HepG2 (cell line): ENCODE measurements around the gene CPNE2. TPM values are rescaled to one million over a fixed set of nuclear protein-coding genes. Genes with fewer than 3 reads are reported as not detected.

ENCODE experiments used
- ATAC-seq: fragments of 200-7000 bp; cut with Tn5 transposase; 3 replicates; pipeline ENCODE4 v1.9.1; 2020; ENCODE audit warnings: mild to moderate bottlenecking, moderate library complexity
- BruUV-seq: library from RNA; stranded (reverse); fragments of 400-500 nt; replicated peaks from 2 replicates; lab custom pipeline; 2021; lab: Mats Ljungman, UMichigan
- CTCF ChIA-PET: fragments of 300-600 bp; formaldehyde crosslinking; extraction: SDS; loops from one replicate; lab custom pipeline; 2021; ENCODE audit warnings: low total read pairs, inconsistent platforms, low intra/inter-chr PET ratio; lab: Yijun Ruan, JAX
- POLR2A ChIA-PET: fragments of 350-600 bp; sonication (Branson Sonifier 250); formaldehyde crosslinking; loops from one replicate; lab custom pipeline; 2020; ENCODE audit warnings: antibody characterized with exemption, inconsistent platforms; lab: Yijun Ruan, JAX
- DNase-seq: peaks from one replicate; pipeline ENCODE4 v3.0.0-alpha.2; 2015; ENCODE audit warnings: low spot score
- FAIRE-seq: peaks from 3 replicates; lab custom pipeline; 2011; peaks lifted over from hg19 to GRCh38; lab: Jason Lieb, UNC
- H2AFZ ChIP-seq: one replicate; pipeline ENCODE4 v1.6.1; 2011; ENCODE audit warnings: low read length, inconsistent platforms
- H3K27ac ChIP-seq: fragments of 300-600 bp; 3 replicates; pipeline ENCODE4 v1.8.0; 2011; ENCODE audit warnings: mixed run types, mild to moderate bottlenecking, mixed read lengths, low read length, inconsistent platforms; ENCODE audit not compliant: insufficient read depth; ENCODE audit errors: extremely low read length
- H3K27me3 ChIP-seq, 2 experiments: fragments of 200-600 bp in 1 of 2; 2 replicates in 1 of 2; 3 replicates in 1 of 2; pipeline versions ENCODE4 v1.6.0 to v1.8.0; 2011; ENCODE audit warnings: low read length in 2 of 2, mild to moderate bottlenecking in 2 of 2, moderate library complexity in 2 of 2, inconsistent platforms in 1 of 2; ENCODE audit not compliant: insufficient read depth in 2 of 2, control insufficient read depth in 1 of 2
- H3K36me3 ChIP-seq, 2 experiments: fragments of 200-600 bp in 1 of 2; replicated peaks in 1 of 2; 2 replicates in 1 of 2; 3 replicates in 1 of 2; pipeline versions ENCODE4 v1.5.1 to v1.8.0; 2011; ENCODE audit warnings: low read length in 2 of 2, inconsistent platforms in 1 of 2; ENCODE audit not compliant: insufficient read depth in 2 of 2, control insufficient read depth in 1 of 2
- H3K4me1 ChIP-seq: 2 replicates; pipeline ENCODE4 v1.5.1; 2012; ENCODE audit warnings: low read length, inconsistent platforms; ENCODE audit not compliant: insufficient read depth
- H3K4me2 ChIP-seq: 2 replicates; pipeline ENCODE4 v1.6.0; 2011; ENCODE audit warnings: low read depth, low read length, inconsistent platforms
- H3K4me3 ChIP-seq, 3 experiments: fragments of 200-600 bp in 1 of 3; sonication (generic), shearing (Covaris generic) in 1 of 3; replicated peaks in 1 of 3; 2 replicates each; pipeline ENCODE4 v1.5.1; 2011 to 2016; ENCODE audit warnings: low read length in 3 of 3, inconsistent platforms in 2 of 3, low read depth in 2 of 3, mild to moderate bottlenecking in 2 of 3, control low read depth in 1 of 3, mixed read lengths in 1 of 3; ENCODE audit not compliant: insufficient read depth in 1 of 3
- H3K79me2 ChIP-seq: one replicate; pipeline ENCODE4 v1.6.1; 2011; ENCODE audit warnings: low read length, inconsistent platforms; ENCODE audit not compliant: insufficient read depth
- H3K9ac ChIP-seq: 2 replicates; pipeline ENCODE4 v1.6.0; 2011; ENCODE audit warnings: mild to moderate bottlenecking, low read depth, low read length, inconsistent platforms; ENCODE audit not compliant: insufficient read depth
- H3K9me3 ChIP-seq: 2 replicates; pipeline ENCODE4 v1.5.1; 2012; ENCODE audit warnings: mild to moderate bottlenecking, low read length
- H4K20me1 ChIP-seq: 2 replicates; pipeline ENCODE4 v1.6.0; 2011; ENCODE audit warnings: inconsistent platforms, mild to moderate bottlenecking, low read length, moderate library complexity; ENCODE audit not compliant: insufficient read depth
- FOXA1 ChIP-seq, 2 experiments: fragments of 450-650 bp in 1 of 2; sonication (generic) in 1 of 2; formaldehyde crosslinking in 1 of 2; IDR thresholded peaks; 2 replicates each; pipeline versions ENCODE4 v1.4.0 to v1.6.1; 2016 to 2020; ENCODE audit warnings: missing genetic modification reagents in 1 of 2
- FOXP4 ChIP-seq: sonication (generic); formaldehyde crosslinking; IDR thresholded peaks from 2 replicates; pipeline ENCODE4 v1.4.0; 2020; ENCODE audit warnings: missing genetic modification reagents
- KDM1A ChIP-seq: IDR thresholded peaks from 2 replicates; pipeline ENCODE4 v1.6.1; 2016; ENCODE audit warnings: missing compliant biosample characterization
- LCORL ChIP-seq, 2 experiments: fragments of 450-650 bp in 1 of 2; sonication (generic) in 1 of 2; formaldehyde crosslinking in 1 of 2; IDR thresholded peaks; 2 replicates each; pipeline versions ENCODE4 v1.5.0 to v1.6.1; 2017 to 2020; ENCODE audit warnings: antibody characterized with exemption in 1 of 2, missing genetic modification reagents in 1 of 2
- MXD1 ChIP-seq: sonication (generic); formaldehyde crosslinking; IDR thresholded peaks from 2 replicates; pipeline ENCODE4 v1.4.0; 2020; ENCODE audit warnings: mild to moderate bottlenecking, missing genetic modification reagents
- NFE2L1 ChIP-seq: sonication (generic); formaldehyde crosslinking; IDR thresholded peaks from 2 replicates; pipeline ENCODE4 v1.4.0; 2020; ENCODE audit warnings: missing genetic modification reagents, mild to moderate bottlenecking, borderline replicate concordance
- PLRG1 ChIP-seq: fragments of 450-650 bp; conservative IDR thresholded peaks from 2 replicates; pipeline ENCODE4 v1.6.1; 2016
- RBFOX2 ChIP-seq: fragments of 200-400 bp; formaldehyde crosslinking; IDR thresholded peaks from 2 replicates; pipeline ENCODE4 v1.6.1; 2017; ENCODE audit warnings: low read depth, mild to moderate bottlenecking, low read length
- SRSF1 ChIP-seq: fragments of 200-400 bp; formaldehyde crosslinking; optimal IDR thresholded peaks from 2 replicates; pipeline ENCODE3; 2017; ENCODE audit warnings: mild to moderate bottlenecking, low read depth, low read length, moderate library complexity
- ZNF329 ChIP-seq: sonication (generic); formaldehyde crosslinking; IDR thresholded peaks from 2 replicates; pipeline ENCODE4 v1.9.0; 2021; ENCODE audit warnings: low read depth, mild to moderate bottlenecking, missing genetic modification reagents
- ZNF672 ChIP-seq: sonication (generic); formaldehyde crosslinking; IDR thresholded peaks from 2 replicates; pipeline ENCODE4 v1.8.1; 2022; ENCODE audit warnings: missing genetic modification reagents
- ZNF703 ChIP-seq: sonication (generic); formaldehyde crosslinking; IDR thresholded peaks from 2 replicates; pipeline ENCODE4 v1.5.1; 2020; ENCODE audit warnings: missing genetic modification reagents, mild to moderate bottlenecking, moderate library complexity, borderline replicate concordance
- WGBS: methylation state at CpG from one replicate; pipeline ENCODE4 v1.1.6; 2017; ENCODE audit warnings: low lambda C conversion rate; 5-methylcytosine and 5-hydroxymethylcytosine counted together
- in situ Hi-C: cut with HindIII; loops from 2 replicates; pipeline ENCODE4 v1.10.0; 2017; ENCODE audit warnings: low pct_unique_long_range_greater_than_20kb; ENCODE audit not compliant: extremely low pct_ligation_motif_present
- intact Hi-C: fragments of 100-400 bp; cut with micrococcal nuclease; formaldehyde crosslinking; loops from one replicate; pipeline ENCODE4 v1.10.0; 2022; ENCODE audit not compliant: unreplicated experiment
- polyA plus RNA-seq, 8 experiments: library from polyadenylated mRNA; depleted of rRNA in 3 of 8; stranded (reverse) in 7 of 8; unstranded in 1 of 8; fragments of >200 nt; fragmentation: Illumina TruSeq in 4 of 8; extraction: Trizol in 4 of 8; gene quantifications; 2 replicates each; pipeline versions ENCODE4 v1.2.1 to v1.2.3, GENCODE V29; 2011 to 2016; ENCODE audit warnings: low read depth in 4 of 8, missing spikeins in 1 of 8, mixed read lengths in 1 of 8; ENCODE audit not compliant: insufficient read depth in 1 of 8
- total RNA-seq, 5 experiments: library from RNA; depleted of rRNA; stranded (reverse); fragments of >200 nt; fragmentation: Illumina TruSeq; extraction: Trizol; gene quantifications; 2 replicates each; pipeline ENCODE4 v1.2.3, GENCODE V29; 2016; ENCODE audit warnings: low read depth in 1 of 5
- TF ChIP-seq, protein P1 (sequence below): fragments of 450-650 bp; IDR thresholded peaks from 2 replicates; pipeline ENCODE4 v1.6.1; 2016

CPNE2 gene
- total and polyA plus RNA-seq, 2 of the 13 experiments (the other 11 are each of a cell fraction or from before 2014, with no cell fraction given) = 10.6 to 23.3 TPM

- intact Hi-C loops = no loop called here
- Histone ChIP-seq H3K9me3 (no peaks in the 10 kb centered on the region), H3K79me2 (no peaks in the 10 kb centered on the region), H3K4me3 (no peak overlapping the region), H3K4me1 (peaks cover 26% of the 10 kb centered on the region), H3K27me3 (peaks cover 2 to 5% of the 10 kb centered on the region in 2 experiments; a peak in 4 of 5 replicates), H4K20me1 (no peaks in the 10 kb centered on the region), H3K36me3 (no peaks in the 10 kb centered on the region), H3K27ac (no peak overlapping the region), H3K4me2 (0 out of 2 replicates have a peak overlapping the region, but pooled peaks have one; percentile 56), H2AFZ (no peak overlapping the region), H3K9ac (no peak overlapping the region)
- ATAC-seq (peak; percentile 45), FAIRE-seq (peak; percentile 26), DNase-seq (no peak)
- 34% methylated on average over 9 of the region's 9 CpGs for WGBS
- BruUV-seq = no TSS peak
- TF ChIP-seq ZNF703 = peak; percentile 36; the same call in 1 of the 2 replicates
- TF ChIP-seq, protein P1, sequence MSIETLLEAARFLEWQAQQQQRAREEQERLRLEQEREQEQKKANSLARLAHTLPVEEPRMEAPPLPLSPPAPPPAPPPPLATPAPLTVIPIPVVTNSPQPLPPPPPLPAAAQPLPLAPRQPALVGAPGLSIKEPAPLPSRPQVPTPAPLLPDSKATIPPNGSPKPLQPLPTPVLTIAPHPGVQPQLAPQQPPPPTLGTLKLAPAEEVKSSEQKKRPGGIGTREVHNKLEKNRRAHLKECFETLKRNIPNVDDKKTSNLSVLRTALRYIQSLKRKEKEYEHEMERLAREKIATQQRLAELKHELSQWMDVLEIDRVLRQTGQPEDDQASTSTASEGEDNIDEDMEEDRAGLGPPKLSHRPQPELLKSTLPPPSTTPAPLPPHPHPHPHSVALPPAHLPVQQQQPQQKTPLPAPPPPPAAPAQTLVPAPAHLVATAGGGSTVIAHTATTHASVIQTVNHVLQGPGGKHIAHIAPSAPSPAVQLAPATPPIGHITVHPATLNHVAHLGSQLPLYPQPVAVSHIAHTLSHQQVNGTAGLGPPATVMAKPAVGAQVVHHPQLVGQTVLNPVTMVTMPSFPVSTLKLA = peak; percentile 27; the same call in 1 of the 2 replicates
- TF ChIP-seq LCORL (IDR thresholded peaks at IDR 0.05) = peak; percentile 19; the same call in 1 of the 2 replicates
- TF ChIP-seq LCORL (CRISPR knock-in tag; IDR thresholded peaks at IDR 0.05) = no peak
- TF ChIP-seq KDM1A (CRISPR knock-in tag) = no peak
- TF ChIP-seq FOXA1 (IDR thresholded peaks at IDR 0.05) = 0 out of 2 replicates have a peak, but pooled peaks have one; percentile 5
- no peak for TF ChIP-seq FOXA1 (CRISPR knock-in tag; IDR thresholded peaks at IDR 0.05)
- peak; percentile 94 for TF ChIP-seq ZNF329 (CRISPR knock-in tag)
- TF ChIP-seq MXD1 (CRISPR knock-in tag) = no peak
- no peak for TF ChIP-seq SRSF1
- 0 out of 2 replicates have a peak, but pooled peaks have one; percentile 31 for TF ChIP-seq ZNF672
- TF ChIP-seq FOXP4 = no peak
- no peak for TF ChIP-seq RBFOX2
- TF ChIP-seq PLRG1 = peak; percentile 43; the same call in 1 of the 2 replicates
- TF ChIP-seq NFE2L1 (CRISPR knock-in tag) = no peak
- POLR2A ChIA-PET = no interaction called here
- CTCF ChIA-PET = no interaction called here
- in situ Hi-C loops = no loop called here
Observed at GRCh38 chr16:57060323-57061083, 31.9 kb upstream of the CPNE2 start.
